ENCODE measurements around the gene ALX4. TPM values are rescaled to one million over a fixed set of nuclear protein-coding genes. Genes with fewer than 3 reads are reported as not detected.

ALX4 gene
- polyA plus RNA-seq, 1 experiment, result not detected

- DNase-seq (ENCODE audit: low read depth, low spot score), result no peak
- Histone ChIP-seq H3K27me3 (ENCODE audit: control insufficient read depth, insufficient read depth, low read length) (peaks cover 95% of the 10 kb centered on the region), H3K4me3 (ENCODE audit: low read depth, low read length) (no peak overlapping the region), H3K9me3 (ENCODE audit: control insufficient read depth, insufficient read depth, low read length) (no peaks in the 10 kb centered on the region; the same call in 1 of the 2 replicates), H3K27ac (ENCODE audit: low read depth, low read length) (no peak overlapping the region)
- ChIA-PET POLR2A (interaction anchor here (0.6 kb wide), 1 partner anchor 13 kb away, joined by 4 read pairs; no protein-coding TSS in a partner anchor), CTCF (interaction anchor here (1.1 kb wide), 1 partner anchor 190 kb away, joined by 3 read pairs; no protein-coding TSS in a partner anchor)
- TF ChIP-seq, protein P1, sequence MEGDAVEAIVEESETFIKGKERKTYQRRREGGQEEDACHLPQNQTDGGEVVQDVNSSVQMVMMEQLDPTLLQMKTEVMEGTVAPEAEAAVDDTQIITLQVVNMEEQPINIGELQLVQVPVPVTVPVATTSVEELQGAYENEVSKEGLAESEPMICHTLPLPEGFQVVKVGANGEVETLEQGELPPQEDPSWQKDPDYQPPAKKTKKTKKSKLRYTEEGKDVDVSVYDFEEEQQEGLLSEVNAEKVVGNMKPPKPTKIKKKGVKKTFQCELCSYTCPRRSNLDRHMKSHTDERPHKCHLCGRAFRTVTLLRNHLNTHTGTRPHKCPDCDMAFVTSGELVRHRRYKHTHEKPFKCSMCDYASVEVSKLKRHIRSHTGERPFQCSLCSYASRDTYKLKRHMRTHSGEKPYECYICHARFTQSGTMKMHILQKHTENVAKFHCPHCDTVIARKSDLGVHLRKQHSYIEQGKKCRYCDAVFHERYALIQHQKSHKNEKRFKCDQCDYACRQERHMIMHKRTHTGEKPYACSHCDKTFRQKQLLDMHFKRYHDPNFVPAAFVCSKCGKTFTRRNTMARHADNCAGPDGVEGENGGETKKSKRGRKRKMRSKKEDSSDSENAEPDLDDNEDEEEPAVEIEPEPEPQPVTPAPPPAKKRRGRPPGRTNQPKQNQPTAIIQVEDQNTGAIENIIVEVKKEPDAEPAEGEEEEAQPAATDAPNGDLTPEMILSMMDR (IDR thresholded peaks at IDR 0.05; ENCODE audit: low read depth, low read length), result no peak
Measured at GRCh38 chr11:44324222-44324621, 14.3 kb upstream of the ALX4 start.

DNA sequence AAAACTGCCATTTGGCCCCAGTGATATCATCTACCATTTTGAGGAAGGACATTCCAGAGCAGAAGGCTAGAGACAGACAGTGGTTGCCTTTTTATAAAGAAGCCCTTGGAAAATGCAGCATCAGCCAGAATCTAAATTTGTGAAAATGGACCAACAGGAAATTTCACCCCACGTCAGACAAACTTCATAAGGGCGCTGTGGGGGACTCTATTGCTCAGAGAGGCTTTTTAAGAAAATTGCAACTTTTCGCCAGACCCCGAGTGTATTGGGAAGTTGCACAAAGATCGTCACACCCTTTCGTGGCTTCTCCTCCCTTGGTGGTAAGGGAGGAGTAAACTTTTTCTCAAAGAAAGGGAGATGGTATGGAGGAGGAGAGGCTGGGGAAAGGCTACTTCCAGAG, 12.3 kb upstream of the ALX4 start:
- Histone ChIP-seq H3K4me3 (ENCODE audit: low read depth, low read length) (no peak overlapping the region), H3K9me3 (ENCODE audit: control insufficient read depth, insufficient read depth, low read length) (no peaks in the 10 kb centered on the region; the same call in 1 of the 2 replicates), H3K27ac (ENCODE audit: low read depth, low read length) (no peak overlapping the region), H3K27me3 (ENCODE audit: control insufficient read depth, insufficient read depth, low read length) (peaks cover 96% of the 10 kb centered on the region)
- ChIA-PET POLR2A (no interaction called here), CTCF (interaction anchor here (0.6 kb wide), 1 partner anchor 145 kb away, joined by 3 read pairs; no protein-coding TSS in a partner anchor)
- no peak for DNase-seq (ENCODE audit: low read depth, low spot score)
- TF ChIP-seq, protein P1 (IDR thresholded peaks at IDR 0.05; ENCODE audit: low read depth, low read length), result no peak

GRCh38 chr11:44321059-44321458, 11.1 kb upstream of the ALX4 start:
- H3K27ac ChIP-seq (ENCODE audit: low read depth, low read length), result no peak overlapping the region
- no peak overlapping the region for H3K4me3 ChIP-seq (ENCODE audit: low read depth, low read length)
- peaks cover 98% of the 10 kb centered on the region for H3K27me3 ChIP-seq (ENCODE audit: control insufficient read depth, insufficient read depth, low read length)
- ChIA-PET CTCF (no interaction called here), POLR2A (no interaction called here)
- no peaks in the 10 kb centered on the region; the same call in 1 of the 2 replicates for H3K9me3 ChIP-seq (ENCODE audit: control insufficient read depth, insufficient read depth, low read length)
- TF ChIP-seq, protein P1 (IDR thresholded peaks at IDR 0.05; ENCODE audit: low read depth, low read length), result no peak
- DNase-seq (ENCODE audit: low read depth, low spot score), result no peak

DNA sequence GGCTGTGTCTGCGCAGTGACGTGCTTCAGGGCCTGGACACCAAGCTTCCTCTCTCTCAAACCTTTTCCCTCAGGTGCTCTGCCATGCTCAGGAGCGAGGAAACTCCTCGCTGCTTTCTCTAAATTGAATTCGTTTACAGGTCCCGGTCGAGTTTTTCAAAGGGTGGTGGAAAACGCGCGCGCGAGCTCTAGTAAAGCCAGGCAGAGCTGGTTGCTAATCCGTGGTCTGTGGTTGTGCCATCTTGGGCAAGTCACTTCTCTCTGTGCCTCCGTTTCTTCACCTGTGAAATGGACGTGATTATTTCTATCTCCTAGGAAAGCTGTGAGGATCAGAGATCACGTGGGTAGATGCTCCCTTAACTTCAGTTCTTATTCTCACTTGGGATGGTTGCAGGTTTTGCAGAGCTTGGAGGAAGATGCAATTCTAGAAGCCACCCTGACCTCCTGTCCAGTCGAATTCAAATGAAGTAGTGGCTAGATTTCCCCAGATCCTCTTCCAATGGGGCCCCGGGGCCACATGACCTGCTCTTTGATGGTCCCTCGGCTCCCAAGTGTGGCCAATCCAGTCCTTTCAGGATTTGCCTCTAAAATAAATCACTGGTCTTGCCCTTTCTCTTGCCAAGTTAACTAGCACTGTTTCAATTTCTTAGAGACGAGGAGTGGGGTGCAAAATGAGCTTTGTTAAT, 10.5 kb upstream of the ALX4 start:
- no peak overlapping the region for H3K4me3 ChIP-seq (ENCODE audit: low read depth, low read length)
- H3K9me3 ChIP-seq (ENCODE audit: control insufficient read depth, insufficient read depth, low read length), result no peaks in the 10 kb centered on the region; the same call in 1 of the 2 replicates
- no peak overlapping the region for H3K27ac ChIP-seq (ENCODE audit: low read depth, low read length)
- TF ChIP-seq, protein P1 (IDR thresholded peaks at IDR 0.05; ENCODE audit: low read depth, low read length), result no peak
- ChIA-PET POLR2A (no interaction called here), CTCF (no interaction called here)
- DNase-seq (ENCODE audit: low read depth, low spot score), result no peak
- H3K27me3 ChIP-seq (ENCODE audit: control insufficient read depth, insufficient read depth, low read length), result peaks cover 98% of the 10 kb centered on the region

GRCh38 chr11:44319552-44320288, 9.8 kb upstream of the ALX4 start:
- TF ChIP-seq, protein P1 (IDR thresholded peaks at IDR 0.05; ENCODE audit: low read depth, low read length), result no peak
- Histone ChIP-seq H3K27me3 (ENCODE audit: control insufficient read depth, insufficient read depth, low read length) (peaks cover 97% of the 10 kb centered on the region), H3K9me3 (ENCODE audit: control insufficient read depth, insufficient read depth, low read length) (no peaks in the 10 kb centered on the region; the same call in 1 of the 2 replicates), H3K4me3 (ENCODE audit: low read depth, low read length) (no peak overlapping the region), H3K27ac (ENCODE audit: low read depth, low read length) (no peak overlapping the region)
- ChIA-PET CTCF (no interaction called here), POLR2A (no interaction called here)
- no peak for DNase-seq (ENCODE audit: low read depth, low spot score)
